Cardiac fibroblast (primary cell): ENCODE results near the gene FOSL2.
A peak's percentile ranks its signal among the peaks of the same experiment; 100 is the strongest.

Experiments
- DNase-seq, 2 donors: peaks; one replicate each; pipeline versions ENCODE4 v3.0.0 to v3.0.0-alpha.2; 2010; ENCODE audit warnings: low read depth in 2 of 2
- H3K4me3 ChIP-seq, 2 donors: replicated peaks in 1 of 2; 1 replicate in 1 of 2; 2 replicates in 1 of 2; pipeline ENCODE4 v1.5.1; 2011; ENCODE audit warnings: low read depth in 2 of 2, low read length in 2 of 2, mild to moderate bottlenecking in 2 of 2, moderate library complexity in 1 of 2
- CTCF ChIP-seq: IDR thresholded peaks from one replicate; pipeline ENCODE4 v1.5.1; 2011; ENCODE audit warnings: low read depth, mild to moderate bottlenecking, low read length, inconsistent platforms

FOSL2 gene

GRCh38 chr2:28445448-28446258 is 53.0 kb downstream of the FOSL2 start:
- peak; percentile 87 to 98 for DNase-seq
- TF ChIP-seq CTCF: no peak
- no peak overlapping the region for H3K4me3 ChIP-seq

GRCh38 chr2:28446531-28446930 is 53.9 kb downstream of the FOSL2 start:
- DNase-seq: no peak
- TF ChIP-seq CTCF: no peak
- no peak overlapping the region for H3K4me3 ChIP-seq

GRCh38 chr2:28447086-28447485 is 54.4 kb downstream of the FOSL2 start:
- no peak overlapping the region for H3K4me3 ChIP-seq
- peak in 1 of 2 donors; percentile 32 for DNase-seq
- TF ChIP-seq CTCF: no peak

GRCh38 chr2:28447943-28448792 is 55.5 kb downstream of the FOSL2 start:
- H3K4me3 ChIP-seq: no peak overlapping the region
- DNase-seq: peak; percentile 89 to 95
- no peak for TF ChIP-seq CTCF

- TF ChIP-seq CTCF: no peak
- no peak overlapping the region for H3K4me3 ChIP-seq
- DNase-seq: no peak
These were observed 56.1 kb downstream of the FOSL2 start for GRCh38 chr2:28448793-28449100.

GRCh38 chr2:28449126-28449487 is 56.4 kb downstream of the FOSL2 start:
- TF ChIP-seq CTCF: no peak
- H3K4me3 ChIP-seq: no peak overlapping the region

More at GRCh38 chr2:28449126-28449487, 56.4 kb downstream of the FOSL2 start:
- no peak for DNase-seq
